HepG2 (cell line): ENCODE measurements around the gene AKR1B15.

Experiments
- GPN1 ChIP-seq: sonication (generic); formaldehyde crosslinking; IDR thresholded peaks from 2 replicates; pipeline ENCODE4 v1.5.1; 2020; ENCODE audit warnings: missing genetic modification reagents, borderline replicate concordance
- MAZ ChIP-seq, 2 experiments: sonication (generic) in 1 of 2; formaldehyde crosslinking in 1 of 2; IDR thresholded peaks; 2 replicates each; pipeline versions ENCODE4 v1.5.0 to v1.6.1; 2012 to 2020; ENCODE audit warnings: low read depth in 2 of 2, mild to moderate bottlenecking in 2 of 2, borderline replicate concordance in 1 of 2, improper control_type of control experiment in 1 of 2, low read length in 1 of 2, missing genetic modification reagents in 1 of 2, moderate library complexity in 1 of 2
- MXI1 ChIP-seq: IDR thresholded peaks from 3 replicates; pipeline ENCODE4 v1.6.1; 2012; ENCODE audit warnings: low read depth, low read length, inconsistent platforms, borderline replicate concordance
- NBN ChIP-seq: fragments of 450-650 bp; conservative IDR thresholded peaks from 2 replicates; pipeline ENCODE4 v1.6.1; 2017
- TAF1 ChIP-seq: sonication (generic); formaldehyde crosslinking; IDR thresholded peaks from 2 replicates; pipeline ENCODE4 v1.4.0; 2020; ENCODE audit warnings: missing genetic modification reagents
- TOPORS ChIP-seq: sonication (generic); formaldehyde crosslinking; IDR thresholded peaks from 2 replicates; pipeline ENCODE4 v1.8.0; 2023; ENCODE audit warnings: mild to moderate bottlenecking, missing genetic modification reagents
- ZNF12 ChIP-seq: sonication (generic); formaldehyde crosslinking; IDR thresholded peaks from 2 replicates; pipeline ENCODE4 v1.5.0; 2020; ENCODE audit warnings: missing genetic modification reagents
- ZNF451 ChIP-seq: sonication (generic); formaldehyde crosslinking; IDR thresholded peaks from 2 replicates; pipeline ENCODE4 v1.5.0; 2020; ENCODE audit warnings: mild to moderate bottlenecking, missing genetic modification reagents
- ZNF777 ChIP-seq: sonication (generic); formaldehyde crosslinking; IDR thresholded peaks from 2 replicates; pipeline ENCODE4 v1.4.0; 2020; ENCODE audit warnings: missing genetic modification reagents
- TF ChIP-seq, protein P1 (sequence below): sonication (generic); formaldehyde crosslinking; IDR thresholded peaks from 2 replicates; pipeline ENCODE4 v1.4.0; 2020; ENCODE audit warnings: missing genetic modification reagents
- TF ChIP-seq, protein P2 (sequence below): sonication (generic); formaldehyde crosslinking; IDR thresholded peaks from 2 replicates; pipeline ENCODE4 v1.8.0; 2022; ENCODE audit warnings: missing genetic modification reagents, mild to moderate bottlenecking, borderline replicate concordance
- TF ChIP-seq, protein P3 (sequence below): sonication (generic); formaldehyde crosslinking; IDR thresholded peaks from 2 replicates; pipeline ENCODE4 v1.5.0; 2020; ENCODE audit warnings: mild to moderate bottlenecking, missing genetic modification reagents, moderate library complexity
- TF ChIP-seq, protein P4 (sequence below): IDR thresholded peaks from 2 replicates; pipeline ENCODE4 v1.6.1; 2016
- TF ChIP-seq, protein P5 (sequence below): sonication (generic); formaldehyde crosslinking; conservative IDR thresholded peaks from 2 replicates; pipeline ENCODE4 v1.4.0; 2020; ENCODE audit warnings: missing genetic modification reagents

DNA sequence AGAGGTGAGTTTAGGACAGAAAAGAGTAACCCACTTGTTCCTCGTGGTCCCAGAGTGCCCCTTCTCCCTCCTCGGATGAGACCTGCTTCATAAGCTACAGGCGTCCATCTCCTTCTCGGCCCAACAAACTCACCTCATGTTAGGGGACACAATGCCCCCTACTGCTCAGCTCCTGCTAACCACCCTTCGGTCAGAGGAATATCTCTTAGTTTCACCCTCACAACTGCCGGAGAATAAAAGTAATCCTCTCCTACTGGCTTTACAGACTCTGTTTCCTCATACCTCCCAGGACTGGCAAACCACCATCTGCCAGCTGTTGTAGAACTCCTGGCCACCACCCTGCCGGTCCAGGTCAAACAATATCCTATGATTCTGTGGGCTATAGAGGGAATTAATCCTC is 3.2 kb downstream of the AKR1B15 start:
- TF ChIP-seq ZNF12 (CRISPR knock-in tag): no peak
- TF ChIP-seq, protein P1, sequence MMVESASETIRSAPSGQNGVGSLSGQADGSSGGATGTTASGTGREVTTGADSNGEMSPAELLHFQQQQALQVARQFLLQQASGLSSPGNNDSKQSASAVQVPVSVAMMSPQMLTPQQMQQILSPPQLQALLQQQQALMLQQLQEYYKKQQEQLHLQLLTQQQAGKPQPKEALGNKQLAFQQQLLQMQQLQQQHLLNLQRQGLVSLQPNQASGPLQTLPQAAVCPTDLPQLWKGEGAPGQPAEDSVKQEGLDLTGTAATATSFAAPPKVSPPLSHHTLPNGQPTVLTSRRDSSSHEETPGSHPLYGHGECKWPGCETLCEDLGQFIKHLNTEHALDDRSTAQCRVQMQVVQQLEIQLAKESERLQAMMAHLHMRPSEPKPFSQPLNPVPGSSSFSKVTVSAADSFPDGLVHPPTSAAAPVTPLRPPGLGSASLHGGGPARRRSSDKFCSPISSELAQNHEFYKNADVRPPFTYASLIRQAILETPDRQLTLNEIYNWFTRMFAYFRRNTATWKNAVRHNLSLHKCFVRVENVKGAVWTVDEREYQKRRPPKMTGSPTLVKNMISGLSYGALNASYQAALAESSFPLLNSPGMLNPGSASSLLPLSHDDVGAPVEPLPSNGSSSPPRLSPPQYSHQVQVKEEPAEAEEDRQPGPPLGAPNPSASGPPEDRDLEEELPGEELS (CRISPR knock-in tag): no peak
- TF ChIP-seq NBN: no peak
- TF ChIP-seq, protein P2, sequence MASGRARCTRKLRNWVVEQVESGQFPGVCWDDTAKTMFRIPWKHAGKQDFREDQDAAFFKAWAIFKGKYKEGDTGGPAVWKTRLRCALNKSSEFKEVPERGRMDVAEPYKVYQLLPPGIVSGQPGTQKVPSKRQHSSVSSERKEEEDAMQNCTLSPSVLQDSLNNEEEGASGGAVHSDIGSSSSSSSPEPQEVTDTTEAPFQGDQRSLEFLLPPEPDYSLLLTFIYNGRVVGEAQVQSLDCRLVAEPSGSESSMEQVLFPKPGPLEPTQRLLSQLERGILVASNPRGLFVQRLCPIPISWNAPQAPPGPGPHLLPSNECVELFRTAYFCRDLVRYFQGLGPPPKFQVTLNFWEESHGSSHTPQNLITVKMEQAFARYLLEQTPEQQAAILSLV: no peak
- no peak for TF ChIP-seq TOPORS (CRISPR knock-in tag)
- TF ChIP-seq ZNF777: no peak
- TF ChIP-seq ZNF451 (CRISPR knock-in tag): no peak
- TF ChIP-seq, protein P3, sequence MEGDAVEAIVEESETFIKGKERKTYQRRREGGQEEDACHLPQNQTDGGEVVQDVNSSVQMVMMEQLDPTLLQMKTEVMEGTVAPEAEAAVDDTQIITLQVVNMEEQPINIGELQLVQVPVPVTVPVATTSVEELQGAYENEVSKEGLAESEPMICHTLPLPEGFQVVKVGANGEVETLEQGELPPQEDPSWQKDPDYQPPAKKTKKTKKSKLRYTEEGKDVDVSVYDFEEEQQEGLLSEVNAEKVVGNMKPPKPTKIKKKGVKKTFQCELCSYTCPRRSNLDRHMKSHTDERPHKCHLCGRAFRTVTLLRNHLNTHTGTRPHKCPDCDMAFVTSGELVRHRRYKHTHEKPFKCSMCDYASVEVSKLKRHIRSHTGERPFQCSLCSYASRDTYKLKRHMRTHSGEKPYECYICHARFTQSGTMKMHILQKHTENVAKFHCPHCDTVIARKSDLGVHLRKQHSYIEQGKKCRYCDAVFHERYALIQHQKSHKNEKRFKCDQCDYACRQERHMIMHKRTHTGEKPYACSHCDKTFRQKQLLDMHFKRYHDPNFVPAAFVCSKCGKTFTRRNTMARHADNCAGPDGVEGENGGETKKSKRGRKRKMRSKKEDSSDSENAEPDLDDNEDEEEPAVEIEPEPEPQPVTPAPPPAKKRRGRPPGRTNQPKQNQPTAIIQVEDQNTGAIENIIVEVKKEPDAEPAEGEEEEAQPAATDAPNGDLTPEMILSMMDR: peak; percentile 63
- TF ChIP-seq MXI1: no peak
- no peak for TF ChIP-seq MAZ (IDR thresholded peaks at IDR 0.05; ENCODE audit: borderline replicate concordance, low read depth, low read length)
- TF ChIP-seq MAZ (CRISPR knock-in tag; IDR thresholded peaks at IDR 0.05; ENCODE audit: low read depth): no peak
- TF ChIP-seq TAF1 (CRISPR knock-in tag): no peak
- no peak for TF ChIP-seq GPN1
- TF ChIP-seq, protein P4, sequence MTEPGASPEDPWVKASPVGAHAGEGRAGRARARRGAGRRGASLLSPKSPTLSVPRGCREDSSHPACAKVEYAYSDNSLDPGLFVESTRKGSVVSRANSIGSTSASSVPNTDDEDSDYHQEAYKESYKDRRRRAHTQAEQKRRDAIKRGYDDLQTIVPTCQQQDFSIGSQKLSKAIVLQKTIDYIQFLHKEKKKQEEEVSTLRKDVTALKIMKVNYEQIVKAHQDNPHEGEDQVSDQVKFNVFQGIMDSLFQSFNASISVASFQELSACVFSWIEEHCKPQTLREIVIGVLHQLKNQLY (CRISPR knock-in tag): no peak
- TF ChIP-seq, protein P5, sequence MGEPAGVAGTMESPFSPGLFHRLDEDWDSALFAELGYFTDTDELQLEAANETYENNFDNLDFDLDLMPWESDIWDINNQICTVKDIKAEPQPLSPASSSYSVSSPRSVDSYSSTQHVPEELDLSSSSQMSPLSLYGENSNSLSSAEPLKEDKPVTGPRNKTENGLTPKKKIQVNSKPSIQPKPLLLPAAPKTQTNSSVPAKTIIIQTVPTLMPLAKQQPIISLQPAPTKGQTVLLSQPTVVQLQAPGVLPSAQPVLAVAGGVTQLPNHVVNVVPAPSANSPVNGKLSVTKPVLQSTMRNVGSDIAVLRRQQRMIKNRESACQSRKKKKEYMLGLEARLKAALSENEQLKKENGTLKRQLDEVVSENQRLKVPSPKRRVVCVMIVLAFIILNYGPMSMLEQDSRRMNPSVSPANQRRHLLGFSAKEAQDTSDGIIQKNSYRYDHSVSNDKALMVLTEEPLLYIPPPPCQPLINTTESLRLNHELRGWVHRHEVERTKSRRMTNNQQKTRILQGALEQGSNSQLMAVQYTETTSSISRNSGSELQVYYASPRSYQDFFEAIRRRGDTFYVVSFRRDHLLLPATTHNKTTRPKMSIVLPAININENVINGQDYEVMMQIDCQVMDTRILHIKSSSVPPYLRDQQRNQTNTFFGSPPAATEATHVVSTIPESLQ: no peak
